Stimulated activated memory B cell treated with anti-CD40 and anti-IgM and Interleukin-4, amounts not matched to agents 10 μg/mL and 1 μg/mL and 100 μg/mL, for 72 hours (primary cell): Measurements from ENCODE around the gene ROPN1L.

Experiments used
- ATAC-seq: fragments of 150-1000 bp; cut with Tn5 transposase; 2 replicates; pipeline ENCODE4 v1.10.0; 2021
- H3K27ac Mint-ChIP-seq: one replicate; pipeline ENCODE4 v1.8.0; 2022; ENCODE audit warnings: mild to moderate bottlenecking, mixed read lengths
- H3K27me3 Mint-ChIP-seq: one replicate; pipeline ENCODE4 v1.8.0; 2022; ENCODE audit warnings: mixed read lengths
- H3K36me3 Mint-ChIP-seq: one replicate; pipeline ENCODE4 v1.8.0; 2022; ENCODE audit warnings: mixed read lengths
- H3K4me1 Mint-ChIP-seq: one replicate; pipeline ENCODE4 v1.8.0; 2022; ENCODE audit warnings: mixed read lengths
- H3K4me3 Mint-ChIP-seq: one replicate; pipeline ENCODE4 v1.8.0; 2022; ENCODE audit warnings: mild to moderate bottlenecking, moderate library complexity, mixed read lengths
- H3K9me3 Mint-ChIP-seq: one replicate; pipeline ENCODE4 v1.8.0; 2022; ENCODE audit warnings: mixed read lengths

The ROPN1L gene

GRCh38 chr5:10461041-10461440, 19.4 kb downstream of the ROPN1L start:
- H3K9me3 Mint-ChIP-seq: no peaks in the 10 kb centered on the region
- no peaks in the 10 kb centered on the region for H3K4me1 Mint-ChIP-seq
- no peak overlapping the region for H3K4me3 Mint-ChIP-seq
- ATAC-seq: no peak
- H3K27me3 Mint-ChIP-seq: peaks cover 23% of the 10 kb centered on the region
- no peaks in the 10 kb centered on the region for H3K36me3 Mint-ChIP-seq
- H3K27ac Mint-ChIP-seq: no peak overlapping the region

- Mint-ChIP-seq H3K27me3 (peaks cover 29% of the 10 kb centered on the region), H3K36me3 (no peaks in the 10 kb centered on the region), H3K9me3 (no peaks in the 10 kb centered on the region), H3K27ac (no peak overlapping the region), H3K4me3 (no peak overlapping the region), H3K4me1 (peaks cover 1% of the 10 kb centered on the region)
- ATAC-seq: no peak
These were observed 20.4 kb downstream of the ROPN1L start for GRCh38 chr5:10461904-10462555.

DNA sequence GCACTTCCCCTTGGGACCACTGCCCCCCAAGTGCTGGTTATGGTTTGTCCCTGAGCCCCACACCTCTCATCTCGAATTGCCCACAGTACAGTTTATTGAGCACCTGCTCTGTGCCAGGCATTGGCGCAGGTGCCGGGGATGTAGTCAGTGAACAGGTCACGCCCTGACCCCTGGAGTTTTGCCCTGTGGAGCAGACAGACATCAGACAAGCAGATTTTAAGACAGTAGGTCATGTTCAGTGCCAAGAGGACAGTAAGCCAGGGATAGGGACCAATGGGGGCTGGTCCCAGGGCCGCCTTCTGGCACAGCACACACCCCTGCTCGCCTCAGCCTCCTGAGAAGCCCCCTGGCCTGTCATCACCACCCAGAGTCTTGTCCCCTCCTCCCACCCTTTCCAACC, 21.9 kb downstream of the ROPN1L start:
- Mint-ChIP-seq H3K4me3 (no peak overlapping the region), H3K9me3 (no peaks in the 10 kb centered on the region), H3K27ac (no peak overlapping the region), H3K36me3 (no peaks in the 10 kb centered on the region), H3K27me3 (peaks cover 42% of the 10 kb centered on the region), H3K4me1 (peaks cover 11% of the 10 kb centered on the region)
- no peak for ATAC-seq

DNA sequence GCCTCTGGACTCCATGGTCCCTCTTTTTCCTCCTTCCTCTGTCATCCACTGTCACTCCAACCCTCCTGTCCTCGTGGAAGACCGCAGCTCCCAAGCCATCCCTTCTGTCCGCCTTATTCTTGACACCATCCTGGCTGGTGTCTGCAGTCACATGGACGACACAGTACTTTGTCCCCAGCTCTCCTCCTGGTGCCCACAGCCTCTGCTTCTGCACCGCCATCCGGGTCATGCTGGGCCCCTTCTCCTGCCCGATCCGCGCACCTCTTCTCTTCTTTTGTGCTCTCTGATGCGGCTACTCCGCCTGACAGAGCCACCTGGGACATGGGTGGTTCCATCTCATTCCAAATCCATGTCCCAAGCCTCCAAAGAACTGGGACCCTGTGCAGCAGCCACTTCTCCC, 22.5 kb downstream of the ROPN1L start:
- ATAC-seq: no peak
- no peak overlapping the region for H3K4me3 Mint-ChIP-seq
- H3K4me1 Mint-ChIP-seq: peaks cover 11% of the 10 kb centered on the region
- H3K36me3 Mint-ChIP-seq: no peaks in the 10 kb centered on the region
- H3K9me3 Mint-ChIP-seq: no peaks in the 10 kb centered on the region
- H3K27me3 Mint-ChIP-seq: peaks cover 42% of the 10 kb centered on the region
- H3K27ac Mint-ChIP-seq: no peak overlapping the region

GRCh38 chr5:10465726-10466125, 24.0 kb downstream of the ROPN1L start:
- Mint-ChIP-seq H3K4me1 (peaks cover 11% of the 10 kb centered on the region), H3K4me3 (no peak overlapping the region), H3K36me3 (no peaks in the 10 kb centered on the region), H3K9me3 (no peaks in the 10 kb centered on the region), H3K27me3 (peaks cover 42% of the 10 kb centered on the region), H3K27ac (no peak overlapping the region)
- ATAC-seq: no peak

GRCh38 chr5:10466446-10467073, 24.9 kb downstream of the ROPN1L start:
- Mint-ChIP-seq H3K27ac (no peak overlapping the region), H3K4me3 (no peak overlapping the region)

DNA sequence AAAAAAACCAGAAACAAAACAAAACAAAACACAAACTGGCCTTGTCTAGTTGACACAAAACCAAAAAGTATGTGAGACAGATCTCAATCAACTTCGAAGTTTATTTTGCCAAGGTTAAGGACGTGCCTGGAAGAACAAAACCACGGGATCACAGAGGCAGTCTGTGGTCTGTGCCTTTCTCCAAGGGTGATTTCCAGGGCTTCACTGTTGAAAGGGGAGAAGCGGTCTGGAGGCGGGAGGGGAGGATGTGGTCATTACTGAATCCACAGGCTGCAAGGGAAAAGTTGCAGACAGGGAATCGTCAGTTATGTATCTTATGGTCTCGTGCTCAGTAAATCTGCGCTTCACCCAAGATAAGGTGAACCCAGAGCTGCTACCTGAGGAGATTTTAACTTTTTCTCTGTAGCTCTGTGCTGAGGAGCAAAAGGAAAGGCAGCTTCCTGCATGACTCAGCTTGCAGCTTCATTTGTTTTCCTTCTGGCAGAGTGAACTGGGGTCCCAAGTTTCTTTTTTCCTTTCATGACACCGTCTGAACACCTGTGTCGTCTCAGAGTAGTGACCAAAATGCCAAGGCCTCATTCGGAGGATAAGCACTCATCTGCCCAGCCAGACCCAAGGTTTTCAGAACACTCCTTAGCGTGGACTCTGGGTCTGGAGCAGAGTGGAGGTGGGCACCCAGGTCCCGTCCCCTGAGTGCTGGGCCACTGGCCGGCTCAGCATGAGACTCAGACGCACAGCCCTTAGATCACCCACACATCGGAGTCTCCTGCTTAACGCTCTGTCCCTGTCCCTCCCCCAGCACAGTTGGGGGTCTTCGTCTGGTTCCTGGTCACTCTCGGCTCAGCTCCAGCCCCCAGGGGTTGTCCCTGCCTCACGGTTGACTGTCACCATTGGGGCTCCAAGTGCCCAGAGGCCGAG, 25.9 kb downstream of the ROPN1L start:
- Mint-ChIP-seq H3K36me3 (no peaks in the 10 kb centered on the region), H3K27me3 (peaks cover 42% of the 10 kb centered on the region), H3K27ac (no peak overlapping the region), H3K9me3 (no peaks in the 10 kb centered on the region), H3K4me1 (peaks cover 11% of the 10 kb centered on the region), H3K4me3 (no peak overlapping the region)
- no peak for ATAC-seq

More at GRCh38 chr5:10466446-10467073, 24.9 kb downstream of the ROPN1L start:
- peaks cover 42% of the 10 kb centered on the region for H3K27me3 Mint-ChIP-seq
- H3K4me1 Mint-ChIP-seq: peaks cover 11% of the 10 kb centered on the region
- no peak for ATAC-seq
- H3K36me3 Mint-ChIP-seq: no peaks in the 10 kb centered on the region
- no peaks in the 10 kb centered on the region for H3K9me3 Mint-ChIP-seq

GRCh38 chr5:10468256-10468655, 26.6 kb downstream of the ROPN1L start:
- Mint-ChIP-seq H3K4me1 (peaks cover 11% of the 10 kb centered on the region), H3K4me3 (no peak overlapping the region), H3K27ac (no peak overlapping the region), H3K36me3 (no peaks in the 10 kb centered on the region), H3K9me3 (no peaks in the 10 kb centered on the region), H3K27me3 (peaks cover 39% of the 10 kb centered on the region)
- no peak for ATAC-seq

DNA sequence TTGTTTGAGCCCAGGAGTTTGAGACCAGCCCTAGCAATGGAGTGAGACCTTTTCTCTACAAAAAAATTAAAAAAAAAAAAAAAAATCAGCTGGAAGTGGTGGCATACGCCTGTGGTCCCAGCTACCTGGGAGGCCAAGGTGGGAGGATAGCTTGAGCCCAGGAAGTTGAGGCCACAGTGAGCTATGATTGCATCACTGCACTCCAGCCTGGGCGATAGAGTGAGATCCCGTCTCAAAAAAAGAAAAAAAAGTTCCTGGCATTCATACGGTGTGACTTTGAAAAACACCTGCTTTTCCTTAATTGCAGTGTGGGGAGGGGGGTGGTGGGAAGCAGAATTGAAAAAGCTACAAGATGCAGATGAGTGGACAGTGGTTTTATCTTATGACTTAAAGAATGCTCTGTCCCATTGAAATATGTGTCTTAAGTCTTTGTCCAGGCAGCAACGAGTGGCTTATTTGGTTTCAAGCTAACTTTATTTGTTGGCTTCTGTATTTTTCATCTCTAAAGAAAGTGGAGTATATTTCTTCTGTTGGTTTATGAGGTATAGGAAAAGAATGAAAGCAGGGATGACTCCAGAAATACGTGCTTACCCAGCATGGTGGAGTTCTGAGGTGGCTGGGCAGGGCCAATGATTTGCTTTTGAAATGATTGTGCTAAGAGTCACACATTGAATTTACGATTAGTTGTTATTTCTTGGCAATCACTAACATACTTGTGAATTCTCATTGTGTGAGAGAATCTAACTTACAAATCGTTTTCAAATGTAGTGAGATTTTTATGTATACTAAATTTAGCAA, 27.8 kb downstream of the ROPN1L start:
- Mint-ChIP-seq H3K9me3 (peaks cover 1% of the 10 kb centered on the region), H3K4me3 (no peak overlapping the region), H3K27ac (no peak overlapping the region), H3K4me1 (peaks cover 11% of the 10 kb centered on the region), H3K36me3 (no peaks in the 10 kb centered on the region), H3K27me3 (peaks cover 27% of the 10 kb centered on the region)
- ATAC-seq: no peak

DNA sequence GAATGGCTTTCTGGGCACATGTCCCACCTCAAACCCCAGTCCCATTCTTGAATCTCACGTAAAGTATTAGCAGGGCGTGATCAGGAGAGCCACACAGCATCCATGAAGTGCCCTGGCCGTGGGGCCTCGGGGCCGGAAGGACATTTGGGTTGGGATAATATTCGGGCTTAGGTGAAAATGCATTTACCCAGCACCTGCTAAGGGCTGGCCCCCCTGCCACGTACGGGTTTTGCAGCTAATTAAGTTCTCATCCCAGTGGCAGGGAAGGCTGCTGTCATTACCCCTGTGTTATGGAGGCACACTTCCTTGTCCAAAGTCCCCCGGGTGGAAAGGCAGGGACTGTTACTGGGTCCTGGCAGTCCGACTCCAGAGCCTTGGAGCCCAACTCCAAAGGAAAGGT, 29.0 kb downstream of the ROPN1L start:
- Mint-ChIP-seq H3K4me1 (peaks cover 11% of the 10 kb centered on the region), H3K27ac (no peak overlapping the region)

GRCh38 chr5:10471677-10472076, 30.0 kb downstream of the ROPN1L start:
- H3K36me3 Mint-ChIP-seq: no peaks in the 10 kb centered on the region
- H3K9me3 Mint-ChIP-seq: peaks cover 6% of the 10 kb centered on the region
- no peak overlapping the region for H3K27ac Mint-ChIP-seq
- peaks cover 16% of the 10 kb centered on the region for H3K27me3 Mint-ChIP-seq
- H3K4me3 Mint-ChIP-seq: no peak overlapping the region
- no peak for ATAC-seq
- peaks cover 11% of the 10 kb centered on the region for H3K4me1 Mint-ChIP-seq

More for the DNA sequence above, 29.0 kb downstream of the ROPN1L start:
- no peak for ATAC-seq
- no peak overlapping the region for H3K4me3 Mint-ChIP-seq
- H3K36me3 Mint-ChIP-seq: no peaks in the 10 kb centered on the region
- H3K27me3 Mint-ChIP-seq: peaks cover 22% of the 10 kb centered on the region
- H3K9me3 Mint-ChIP-seq: peaks cover 6% of the 10 kb centered on the region

GRCh38 chr5:10474521-10475075, 32.9 kb downstream of the ROPN1L start:
- H3K4me3 Mint-ChIP-seq: no peak overlapping the region
- no peak overlapping the region for H3K27ac Mint-ChIP-seq
- H3K36me3 Mint-ChIP-seq: no peaks in the 10 kb centered on the region
- no peak for ATAC-seq
- no peaks in the 10 kb centered on the region for H3K27me3 Mint-ChIP-seq
- peaks cover 6% of the 10 kb centered on the region for H3K9me3 Mint-ChIP-seq
- no peaks in the 10 kb centered on the region for H3K4me1 Mint-ChIP-seq

DNA sequence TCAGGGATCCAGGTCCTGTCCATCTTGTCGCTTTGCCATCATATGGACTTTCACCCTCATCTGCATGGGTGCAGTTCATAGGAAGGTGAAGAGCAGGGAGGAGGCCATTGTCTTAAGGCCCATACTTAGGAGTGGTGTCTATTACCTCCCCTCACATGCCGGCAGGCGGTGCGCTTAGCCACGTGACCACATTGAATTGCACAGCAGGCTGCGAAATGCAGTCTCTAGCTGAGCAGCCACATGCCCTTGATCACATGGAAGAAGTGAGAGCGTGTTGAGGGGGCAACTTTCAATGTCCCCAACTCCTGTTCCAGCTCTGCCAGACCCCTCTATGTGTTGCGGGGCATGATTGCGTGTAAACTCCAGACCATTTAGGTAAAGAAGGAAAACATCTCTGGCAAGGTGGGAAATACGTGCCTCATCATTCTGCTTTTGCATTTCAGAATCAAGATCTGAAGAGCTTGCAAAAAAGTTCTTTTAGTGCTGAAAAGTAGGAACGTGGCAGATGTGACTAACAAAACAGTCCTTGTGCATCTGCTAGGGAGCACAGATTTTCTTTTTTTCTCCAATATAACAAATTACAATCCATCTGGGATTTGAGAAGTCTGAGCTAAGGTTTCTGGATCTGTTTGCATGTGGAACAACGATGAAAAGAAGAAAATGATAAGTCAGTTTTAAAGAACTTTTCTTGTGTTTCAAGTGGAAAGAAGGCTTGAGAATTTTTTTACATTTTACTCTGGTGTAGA, 34.4 kb downstream of the ROPN1L start:
- H3K9me3 Mint-ChIP-seq: peaks cover 6% of the 10 kb centered on the region
- ATAC-seq: no peak
- no peak overlapping the region for H3K4me3 Mint-ChIP-seq
- H3K4me1 Mint-ChIP-seq: peaks cover 7% of the 10 kb centered on the region
- H3K27ac Mint-ChIP-seq: no peak overlapping the region
- no peaks in the 10 kb centered on the region for H3K27me3 Mint-ChIP-seq
- H3K36me3 Mint-ChIP-seq: no peaks in the 10 kb centered on the region

- ATAC-seq: no peak
- H3K36me3 Mint-ChIP-seq: no peaks in the 10 kb centered on the region
- peaks cover 6% of the 10 kb centered on the region for H3K9me3 Mint-ChIP-seq
- no peak overlapping the region for H3K27ac Mint-ChIP-seq
- H3K4me1 Mint-ChIP-seq: peaks cover 15% of the 10 kb centered on the region
- no peaks in the 10 kb centered on the region for H3K27me3 Mint-ChIP-seq
- H3K4me3 Mint-ChIP-seq: no peak overlapping the region
These were observed 35.2 kb downstream of the ROPN1L start for GRCh38 chr5:10476878-10477277.
